KMS-11 (cell line): Measurements from ENCODE around the gene ADAR.

ENCODE experiments used
- H2AFZ ChIP-seq: fragments of 200-600 bp; sonication (generic); 2 replicates; pipeline ENCODE4 v1.6.1; 2016; ENCODE audit warnings: antibody characterized with exemption, mixed run types, low read depth
- H3K27ac ChIP-seq: fragments of 200-600 bp; sonication (generic); 2 replicates; pipeline ENCODE4 v1.6.1; 2016; ENCODE audit warnings: mild to moderate bottlenecking, mixed run types
- H3K27me3 ChIP-seq: fragments of 200-600 bp; sonication (generic); 2 replicates; pipeline ENCODE4 v1.6.1; 2017; ENCODE audit warnings: mild to moderate bottlenecking, low read depth, mixed run types, moderate library complexity; ENCODE audit not compliant: insufficient read depth
- H3K36me3 ChIP-seq: fragments of 200-600 bp; sonication (generic); 2 replicates; pipeline ENCODE4 v1.6.1; 2017; ENCODE audit warnings: mild to moderate bottlenecking, mixed run types; ENCODE audit not compliant: insufficient read depth
- H3K4me1 ChIP-seq: fragments of 200-600 bp; sonication (generic); 2 replicates; pipeline ENCODE4 v1.6.1; 2016; ENCODE audit warnings: mild to moderate bottlenecking, low read depth, mixed run types; ENCODE audit not compliant: poor library complexity, severe bottlenecking
- H3K4me2 ChIP-seq: fragments of 200-600 bp; sonication (generic); 2 replicates; pipeline ENCODE4 v1.7.0; 2016; ENCODE audit warnings: mild to moderate bottlenecking, mixed run types
- H3K4me3 ChIP-seq: fragments of 200-600 bp; sonication (generic); IDR thresholded peaks from 2 replicates; pipeline ENCODE4 v1.6.1; 2017; ENCODE audit warnings: low read depth, low read length, mixed read lengths; ENCODE audit not compliant: insufficient read depth
- H3K79me2 ChIP-seq: fragments of 200-600 bp; sonication (generic); 2 replicates; pipeline ENCODE4 v1.6.1; 2016; ENCODE audit warnings: low read depth, mixed run types; ENCODE audit not compliant: insufficient read depth
- H3K9ac ChIP-seq: fragments of 200-600 bp; sonication (generic); 2 replicates; pipeline ENCODE4 v1.6.1; 2016; ENCODE audit warnings: mild to moderate bottlenecking, mixed run types
- H4K20me1 ChIP-seq: fragments of 200-600 bp; sonication (generic); 2 replicates; pipeline ENCODE4 v1.6.1; 2016; ENCODE audit warnings: mild to moderate bottlenecking, mixed run types; ENCODE audit not compliant: insufficient read depth
- CTCF ChIP-seq: fragments of 200-600 bp; sonication (generic); conservative IDR thresholded peaks from 2 replicates; pipeline ENCODE4 v1.6.1; 2017; ENCODE audit warnings: low read depth, mild to moderate bottlenecking, antibody characterized with exemption, low read length, moderate library complexity, mixed read lengths

Gene ADAR

GRCh38 chr1:154574716-154575115 lies 33.3 kb downstream of the ADAR start:
- no peaks in the 10 kb centered on the region for H4K20me1 ChIP-seq
- H3K27me3 ChIP-seq: peaks cover 27% of the 10 kb centered on the region
- H3K27ac ChIP-seq: peak overlapping the region; percentile 4; the same call in 1 of the 2 replicates
- H3K4me2 ChIP-seq: peak overlapping the region; percentile 1; the same call in 1 of the 2 replicates
- no peaks in the 10 kb centered on the region for H3K79me2 ChIP-seq
- H3K36me3 ChIP-seq: no peaks in the 10 kb centered on the region
- H2AFZ ChIP-seq: no peak overlapping the region
- H3K9ac ChIP-seq: no peak overlapping the region
- H3K4me3 ChIP-seq: no peak overlapping the region
- TF ChIP-seq CTCF: no peak
- peaks cover 21% of the 10 kb centered on the region for H3K4me1 ChIP-seq

DNA sequence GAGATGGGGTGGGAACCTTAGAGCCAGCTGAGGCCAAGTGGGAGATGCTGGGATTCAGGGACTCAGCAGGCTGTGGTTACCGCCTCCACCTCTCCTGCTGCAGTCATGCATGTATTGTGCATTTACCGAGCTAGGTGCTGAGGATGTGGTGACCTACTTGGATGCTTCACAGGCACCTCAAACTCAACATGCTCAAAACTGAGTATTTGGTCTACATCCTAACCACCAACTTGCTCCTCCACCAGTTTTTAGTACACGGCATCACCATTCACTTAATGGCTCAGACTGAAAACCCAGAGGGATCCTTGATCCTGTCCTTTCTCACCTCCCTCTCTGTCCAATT lies 34.8 kb downstream of the ADAR start:
- Histone ChIP-seq H3K27me3 (peaks cover 43% of the 10 kb centered on the region), H3K36me3 (no peaks in the 10 kb centered on the region), H3K4me2 (no peak overlapping the region), H3K9ac (no peak overlapping the region), H3K79me2 (no peaks in the 10 kb centered on the region), H4K20me1 (no peaks in the 10 kb centered on the region), H3K27ac (no peak overlapping the region), H3K4me3 (no peak overlapping the region), H2AFZ (no peak overlapping the region), H3K4me1 (peaks cover 24% of the 10 kb centered on the region)
- TF ChIP-seq CTCF: no peak

- H3K36me3 ChIP-seq: no peaks in the 10 kb centered on the region
- peaks cover 46% of the 10 kb centered on the region for H3K27me3 ChIP-seq
- H3K4me3 ChIP-seq: no peak overlapping the region
- H3K9ac ChIP-seq: no peak overlapping the region
- H2AFZ ChIP-seq: no peak overlapping the region
- no peak for TF ChIP-seq CTCF
- no peak overlapping the region for H3K4me2 ChIP-seq
- no peak overlapping the region for H3K27ac ChIP-seq
- H3K79me2 ChIP-seq: no peaks in the 10 kb centered on the region
- H3K4me1 ChIP-seq: peaks cover 28% of the 10 kb centered on the region
- no peaks in the 10 kb centered on the region for H4K20me1 ChIP-seq
Observed at GRCh38 chr1:154572468-154573167, 35.4 kb downstream of the ADAR start.

- Histone ChIP-seq H3K27me3 (peaks cover 53% of the 10 kb centered on the region), H3K36me3 (no peaks in the 10 kb centered on the region), H3K4me1 (peaks cover 31% of the 10 kb centered on the region), H3K27ac (no peak overlapping the region), H3K9ac (no peak overlapping the region), H4K20me1 (no peaks in the 10 kb centered on the region), H2AFZ (no peak overlapping the region), H3K4me3 (no peak overlapping the region), H3K4me2 (no peak overlapping the region), H3K79me2 (no peaks in the 10 kb centered on the region)
- TF ChIP-seq CTCF: no peak
Observed at GRCh38 chr1:154571964-154572288, 36.1 kb downstream of the ADAR start.
